Left kidney (tissue), 2 donors: ENCODE measurements around the gene PLCG1. TPM values are rescaled to one million over a fixed set of nuclear protein-coding genes. Genes with fewer than 3 reads are reported as not detected.
"Not testable (repeated sequence)": the region's sequence is repeated elsewhere in the genome, so short reads cannot be mapped to it uniquely, and the experiment has no call there.

ENCODE experiments used
- DNase-seq: peaks from one replicate; pipeline ENCODE4 v3.0.0-alpha.2; 2013
- polyA plus RNA-seq: library from polyadenylated mRNA; unstranded; fragments of 120-200 nt; gene quantifications from one replicate; pipeline ENCODE4 v1.2.1, GENCODE V29; 2013; ENCODE audit not compliant: insufficient read length

The PLCG1 gene
- polyA plus RNA-seq, 1 donor, result 206 TPM

- no peak for DNase-seq
Observed at GRCh38 chr20:41123631-41124030, 13.7 kb upstream of the PLCG1 start.

GRCh38 chr20:41124451-41125094 lies 12.8 kb upstream of the PLCG1 start:
- DNase-seq, result no peak

GRCh38 chr20:41125530-41126457 lies 11.5 kb upstream of the PLCG1 start:
- no peak for DNase-seq

DNA sequence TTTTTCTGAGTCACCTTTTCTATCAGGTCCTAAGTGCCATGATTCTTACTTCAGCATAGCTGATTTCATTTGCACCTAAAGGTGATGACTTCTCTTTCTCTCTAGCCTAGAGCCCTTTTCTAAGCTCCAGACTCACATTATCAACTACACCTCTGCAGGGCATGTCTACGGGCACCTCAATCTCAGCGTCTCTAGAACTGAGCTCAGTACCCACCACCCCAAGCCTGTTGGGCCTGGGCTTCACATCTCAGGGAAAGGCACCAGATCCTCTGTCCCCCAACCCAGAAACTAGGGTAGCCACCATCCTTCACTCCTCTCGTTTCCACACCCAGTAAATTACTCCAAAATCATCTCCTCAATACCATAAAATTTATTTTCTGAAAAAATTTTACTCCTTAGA lies 10.6 kb upstream of the PLCG1 start:
- DNase-seq, result no peak

DNA sequence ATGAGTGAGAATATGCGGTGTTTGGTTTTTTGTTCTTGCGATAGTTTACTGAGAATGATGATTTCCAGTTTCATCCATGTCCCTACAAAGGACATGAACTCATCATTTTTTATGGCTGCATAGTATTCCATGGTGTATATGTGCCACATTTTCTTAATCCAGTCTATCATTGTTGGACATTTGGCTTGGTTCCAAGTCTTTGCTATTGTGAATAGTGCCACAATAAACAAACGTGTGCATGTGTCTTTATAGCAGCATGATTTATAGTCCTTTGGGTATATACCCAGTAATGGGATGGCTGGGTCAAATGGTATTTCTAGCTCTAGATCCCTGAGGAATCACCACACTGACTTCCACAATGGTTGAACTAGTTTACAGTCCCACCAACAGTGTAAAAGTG lies 9.0 kb upstream of the PLCG1 start:
- not testable (repeated sequence) for DNase-seq

DNA sequence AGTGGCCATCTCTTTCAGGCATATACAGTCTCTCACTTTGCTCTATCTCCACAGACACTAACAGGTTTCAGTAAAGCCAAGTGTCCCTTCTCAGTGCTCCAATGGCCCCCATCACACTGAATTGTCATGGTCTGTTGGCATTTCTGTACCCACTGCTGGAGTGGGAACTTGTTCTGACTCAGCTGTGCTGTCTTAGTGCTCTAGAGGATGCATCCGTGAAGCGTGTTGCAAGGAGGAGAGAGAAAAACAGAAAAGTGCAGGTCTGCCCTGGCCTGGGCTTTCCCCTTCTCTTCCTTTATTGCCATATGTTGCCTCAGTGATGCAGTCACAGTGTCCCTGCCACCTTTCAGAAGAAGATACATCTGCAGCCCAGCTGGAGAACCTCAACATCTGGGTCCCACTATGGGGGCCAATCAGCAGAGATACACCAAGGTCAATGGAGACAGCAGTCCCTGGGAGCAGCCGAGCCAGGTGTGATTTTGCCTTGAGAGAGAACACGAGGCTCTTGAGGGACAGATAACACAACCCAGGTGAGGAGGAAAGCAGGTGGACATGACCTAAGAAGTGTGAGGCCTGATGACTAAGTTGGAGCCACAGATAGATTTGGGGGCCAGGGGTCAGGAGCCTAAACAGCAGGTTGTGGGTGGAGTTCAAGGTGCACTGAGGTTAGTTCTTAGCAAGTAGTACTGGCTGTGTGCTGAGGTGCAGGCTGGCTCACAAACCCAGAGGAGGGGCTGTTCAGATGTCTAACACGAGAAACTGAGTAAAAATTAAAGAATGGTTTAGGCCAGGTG lies 5.6 kb upstream of the PLCG1 start:
- no peak for DNase-seq

- not testable (repeated sequence) for DNase-seq
Observed at GRCh38 chr20:41132388-41132775, 5.0 kb upstream of the PLCG1 start.

DNA sequence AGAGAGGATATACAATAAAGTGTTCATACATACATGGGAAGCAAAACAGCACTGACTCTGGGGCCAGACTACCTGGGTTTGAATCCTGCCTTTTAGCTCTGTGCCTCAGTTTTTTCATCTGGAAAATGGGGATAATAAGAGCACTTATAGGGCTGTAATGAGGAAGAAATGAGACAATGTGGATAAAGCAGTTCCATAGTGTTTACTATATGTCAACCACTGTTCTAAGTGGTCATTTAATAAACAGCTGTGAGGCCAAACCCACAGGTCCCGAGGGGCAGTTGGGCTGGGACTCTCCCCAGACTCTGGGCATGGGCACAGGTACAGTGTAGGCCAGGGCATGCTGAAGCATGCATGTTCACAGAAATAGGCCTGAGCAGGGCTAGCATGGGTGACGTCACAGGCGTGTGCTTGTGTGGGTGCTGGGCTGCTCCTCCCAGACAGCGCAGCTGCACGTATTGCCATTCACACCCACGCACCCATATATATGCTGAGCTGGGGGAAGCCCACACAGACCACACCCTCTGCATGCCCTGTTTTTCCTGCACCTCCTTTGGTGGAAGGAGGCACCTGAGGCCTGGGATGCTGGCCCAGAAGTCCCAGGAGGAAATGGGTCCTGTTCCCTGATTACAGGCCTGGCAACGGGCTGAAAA lies 3.5 kb upstream of the PLCG1 start:
- no peak for DNase-seq

DNA sequence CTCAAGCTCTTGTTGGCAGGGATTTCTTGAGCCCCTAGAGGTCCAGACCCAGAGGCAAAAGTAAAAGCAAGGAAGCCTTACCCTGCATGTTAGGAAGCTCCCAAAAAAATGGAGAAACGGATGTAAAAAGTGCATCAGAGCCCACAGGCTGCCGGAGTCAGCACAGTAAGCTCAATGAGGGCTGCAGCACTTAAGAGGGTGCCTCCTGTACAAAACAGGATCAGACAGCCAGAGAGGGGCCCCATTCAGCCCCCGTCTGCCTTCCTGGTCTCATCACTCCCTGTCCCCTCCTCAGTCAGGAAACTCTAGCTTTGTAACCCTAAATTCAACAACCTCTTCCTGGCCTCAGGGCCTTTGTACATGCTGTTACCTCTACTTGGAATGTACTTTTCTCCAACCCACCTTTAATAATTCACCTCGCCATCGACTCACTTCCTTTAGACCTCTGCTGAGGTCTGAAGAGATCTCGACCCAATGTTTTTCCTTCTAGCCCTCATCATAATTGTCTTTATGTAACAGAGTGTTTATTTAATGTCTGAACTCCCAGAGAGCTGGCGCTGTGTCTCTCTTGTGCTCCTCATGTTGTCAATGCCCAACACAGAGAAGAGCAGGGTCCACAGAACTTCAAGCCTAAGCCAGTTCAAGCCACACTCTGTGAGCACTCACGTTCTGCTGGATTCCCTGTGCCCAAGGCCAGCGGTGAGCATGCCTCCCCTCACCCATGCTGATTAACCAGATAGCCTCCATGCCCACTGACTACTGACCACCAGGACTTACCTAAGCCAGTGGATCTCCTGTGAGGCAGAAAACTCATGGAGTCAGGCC lies 2.8 kb upstream of the PLCG1 start:
- DNase-seq, result no peak

DNA sequence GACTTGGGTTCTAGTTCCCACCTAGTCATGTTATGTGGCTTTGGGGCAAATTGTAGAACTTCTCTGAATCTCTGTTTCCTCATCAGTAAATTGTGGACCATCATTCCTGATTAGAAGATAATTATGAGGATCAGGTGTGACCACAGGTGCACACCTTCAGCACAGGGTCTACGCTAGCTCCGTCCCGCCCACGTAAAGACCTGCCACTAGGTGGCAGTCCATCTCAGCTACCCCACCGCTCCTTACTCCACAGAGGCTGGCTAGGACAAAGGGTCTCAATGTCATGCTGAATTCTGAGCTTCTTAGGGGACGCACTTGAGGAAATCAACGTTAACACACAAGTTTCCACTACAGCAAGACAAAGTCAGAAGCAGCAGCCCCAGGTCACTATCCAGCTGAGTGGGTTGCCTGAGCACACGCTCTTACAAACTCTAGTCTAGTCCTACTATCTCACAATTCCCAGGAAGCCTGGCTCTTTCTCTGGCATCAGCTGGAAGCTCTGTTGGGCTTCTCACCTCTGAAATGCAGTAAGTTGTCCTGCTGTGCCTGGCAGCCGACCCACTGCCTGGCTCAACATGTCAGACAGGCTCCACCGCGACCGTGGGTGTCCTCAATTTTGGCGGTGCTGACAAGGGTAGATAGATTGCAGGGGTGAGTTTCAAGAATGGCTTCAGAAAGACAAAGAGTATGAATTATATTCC lies 2.0 kb upstream of the PLCG1 start:
- no peak for DNase-seq

- DNase-seq, result no peak
Observed at GRCh38 chr20:41135888-41136679, 1.3 kb upstream of the PLCG1 start.

DNA sequence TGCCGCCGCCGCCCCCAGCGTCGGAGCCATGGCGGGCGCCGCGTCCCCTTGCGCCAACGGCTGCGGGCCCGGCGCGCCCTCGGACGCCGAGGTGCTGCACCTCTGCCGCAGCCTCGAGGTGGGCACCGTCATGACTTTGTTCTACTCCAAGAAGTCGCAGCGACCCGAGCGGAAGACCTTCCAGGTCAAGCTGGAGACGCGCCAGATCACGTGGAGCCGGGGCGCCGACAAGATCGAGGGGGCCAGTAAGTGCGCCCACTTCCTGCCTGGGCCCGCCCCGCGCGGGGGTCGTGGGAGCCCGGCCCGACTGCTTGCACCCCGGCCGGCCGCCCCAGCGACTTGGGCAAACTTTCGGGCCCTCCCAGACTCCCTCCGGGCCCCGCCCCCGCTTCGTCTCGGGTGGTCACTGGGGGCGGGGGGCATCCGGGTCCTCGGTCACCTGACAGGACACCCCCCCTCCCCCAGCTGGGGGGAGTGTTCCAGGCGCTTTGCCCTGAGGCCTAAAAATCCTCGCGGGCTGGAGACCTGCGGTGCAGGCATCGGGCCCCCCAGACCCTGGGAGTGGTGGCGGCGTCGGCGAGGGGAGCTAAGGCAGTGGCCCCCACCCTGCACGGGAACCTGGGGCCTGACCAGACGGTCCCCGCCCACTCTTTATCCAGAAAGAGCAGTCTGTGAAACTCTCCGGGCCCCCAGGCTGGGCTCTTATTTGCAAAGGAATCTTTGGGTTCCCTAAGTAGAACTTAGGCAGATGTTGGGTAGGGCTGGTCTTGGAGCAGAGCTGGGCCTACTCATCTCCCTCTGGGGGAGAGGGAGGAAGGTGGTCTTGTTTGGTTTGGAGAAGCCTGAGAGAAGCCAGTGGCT lies 501 bp downstream of the PLCG1 start:
- DNase-seq, result peak; percentile 84

GRCh38 chr20:41138475-41139226 lies 1.3 kb downstream of the PLCG1 start:
- DNase-seq, result no peak

DNA sequence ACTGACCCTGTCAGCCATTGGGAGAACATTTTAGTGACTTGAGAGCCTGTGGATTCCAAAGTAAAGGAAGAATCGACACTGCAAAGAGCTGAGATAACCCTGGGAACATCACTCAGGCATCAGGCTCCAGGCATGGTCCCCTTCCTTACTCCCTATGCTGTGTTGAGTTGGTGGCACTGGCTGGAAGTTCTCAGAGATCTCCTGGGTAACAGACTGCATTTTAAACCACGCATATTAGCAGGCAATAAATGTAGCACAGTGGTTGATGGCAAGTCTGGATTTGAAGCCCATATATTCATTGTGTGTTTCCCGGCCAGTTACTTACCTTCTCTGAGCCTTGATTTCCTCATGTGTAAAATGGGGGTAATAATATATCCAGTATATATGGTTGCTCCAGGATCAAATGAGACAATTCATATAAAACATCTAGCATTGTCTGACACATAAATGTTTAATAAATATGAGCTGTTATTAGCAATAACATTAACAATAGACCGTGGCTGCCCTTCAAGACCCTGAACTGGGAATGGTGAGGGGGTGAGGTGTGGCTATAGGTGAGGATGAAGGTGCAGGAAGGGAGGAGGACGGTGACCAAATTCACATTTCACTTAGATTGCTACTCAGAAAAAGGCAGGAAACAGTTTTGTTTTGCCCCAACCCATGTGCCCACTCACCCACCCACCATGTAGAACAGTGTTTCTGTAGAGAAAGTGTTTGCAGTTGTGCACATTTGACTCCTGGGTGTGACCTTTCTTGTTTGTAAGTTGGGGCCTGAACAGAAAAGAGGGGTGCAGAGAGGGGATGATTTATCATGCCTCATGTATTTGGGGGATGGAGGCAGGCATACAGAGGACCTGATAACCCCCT lies 2.1 kb downstream of the PLCG1 start:
- no peak for DNase-seq

- DNase-seq, result no peak
Observed at GRCh38 chr20:41140226-41141133, 3.1 kb downstream of the PLCG1 start.
